Glutamatergic neuron (in vitro differentiated cells): ENCODE results near the gene TOR1AIP2. TPM values are rescaled to one million over a fixed set of nuclear protein-coding genes. Genes with fewer than 3 reads are reported as not detected.

Experiments used
- DNase-seq: peaks from one replicate; pipeline ENCODE4 v3.0.0; 2022
- H3K27ac Mint-ChIP-seq: one replicate; pipeline ENCODE4 v1.8.0; 2020; ENCODE audit warnings: mild to moderate bottlenecking, mixed read lengths, inconsistent platforms; ENCODE audit not compliant: unreplicated experiment
- H3K27me3 Mint-ChIP-seq: one replicate; pipeline ENCODE4 v1.8.0; 2020; ENCODE audit warnings: mild to moderate bottlenecking, moderate library complexity, mixed read lengths, inconsistent platforms; ENCODE audit not compliant: unreplicated experiment
- H3K36me3 Mint-ChIP-seq: one replicate; pipeline ENCODE4 v1.8.0; 2020; ENCODE audit warnings: mild to moderate bottlenecking, mixed read lengths, inconsistent platforms; ENCODE audit not compliant: unreplicated experiment
- H3K4me1 Mint-ChIP-seq: one replicate; pipeline ENCODE4 v1.8.0; 2020; ENCODE audit warnings: mild to moderate bottlenecking, low read depth, mixed read lengths, inconsistent platforms; ENCODE audit not compliant: unreplicated experiment
- H3K4me3 Mint-ChIP-seq: one replicate; pipeline ENCODE4 v1.8.0; 2020; ENCODE audit warnings: mild to moderate bottlenecking, mixed read lengths, inconsistent platforms; ENCODE audit not compliant: unreplicated experiment
- H3K9me3 Mint-ChIP-seq: one replicate; pipeline ENCODE4 v1.8.0; 2020; ENCODE audit warnings: mild to moderate bottlenecking, moderate library complexity, mixed read lengths, inconsistent platforms; ENCODE audit not compliant: unreplicated experiment
- CTCF ChIP-seq: fragments of 200-600 bp; sonication (generic); IDR thresholded peaks from one replicate; pipeline ENCODE4 v1.5.0; 2021; ENCODE audit not compliant: partially characterized antibody, unreplicated experiment
- total RNA-seq: library from RNA; stranded (reverse); fragmentation: NEBNext Ultra II Directional; extraction: Animal tissue kit (Norgen Biotek cat#: 25700); gene quantifications from one replicate; pipeline ENCODE4 v1.2.1, GENCODE V29; 2021; ENCODE audit not compliant: unreplicated experiment

TOR1AIP2 gene
- total RNA-seq, 1 donor from 2014 or later = 70.3 TPM

- TF ChIP-seq CTCF = no peak
- Mint-ChIP-seq H3K36me3 (no peaks in the 10 kb centered on the region), H3K4me1 (no peaks in the 10 kb centered on the region), H3K4me3 (no peak overlapping the region), H3K9me3 (peaks cover 2% of the 10 kb centered on the region), H3K27ac (no peak overlapping the region), H3K27me3 (peaks cover 5% of the 10 kb centered on the region)
- no peak for DNase-seq
These were observed 78.6 kb downstream of the TOR1AIP2 start for GRCh38 chr1:179798864-179799516.

GRCh38 chr1:179798213-179798863 lies 79.3 kb downstream of the TOR1AIP2 start:
- no peak for DNase-seq
- Mint-ChIP-seq H3K4me1 (no peaks in the 10 kb centered on the region), H3K27ac (no peak overlapping the region), H3K9me3 (peaks cover 1% of the 10 kb centered on the region), H3K36me3 (no peaks in the 10 kb centered on the region), H3K27me3 (peaks cover 4% of the 10 kb centered on the region), H3K4me3 (no peak overlapping the region)
- no peak for TF ChIP-seq CTCF

GRCh38 chr1:179794669-179795068 lies 82.9 kb downstream of the TOR1AIP2 start:
- peaks cover 9% of the 10 kb centered on the region for H3K27me3 Mint-ChIP-seq
- H3K4me3 Mint-ChIP-seq = no peak overlapping the region
- DNase-seq = no peak
- no peak for TF ChIP-seq CTCF
- no peak overlapping the region for H3K27ac Mint-ChIP-seq
- H3K9me3 Mint-ChIP-seq = peaks cover 2% of the 10 kb centered on the region
- H3K4me1 Mint-ChIP-seq = peaks cover 3% of the 10 kb centered on the region
- peaks cover 4% of the 10 kb centered on the region for H3K36me3 Mint-ChIP-seq

GRCh38 chr1:179794146-179794545 lies 83.5 kb downstream of the TOR1AIP2 start:
- H3K9me3 Mint-ChIP-seq = peaks cover 2% of the 10 kb centered on the region

More at GRCh38 chr1:179794146-179794545, 83.5 kb downstream of the TOR1AIP2 start:
- Mint-ChIP-seq H3K36me3 (peaks cover 4% of the 10 kb centered on the region), H3K4me3 (no peak overlapping the region), H3K4me1 (peaks cover 3% of the 10 kb centered on the region), H3K27me3 (peaks cover 9% of the 10 kb centered on the region), H3K27ac (no peak overlapping the region)
- TF ChIP-seq CTCF = no peak
- DNase-seq = no peak
